Lower leg skin (tissue), 4 donors: ENCODE results near the gene KCNT2. TPM values are rescaled to one million over a fixed set of nuclear protein-coding genes. Genes with fewer than 3 reads are reported as not detected.
"Not testable (repeated sequence)": the region's sequence is repeated elsewhere in the genome, so short reads cannot be mapped to it uniquely, and the experiment has no call there.

Experiments used
- DNase-seq, 2 donors: peaks; one replicate each; pipeline ENCODE4 v3.0.0-alpha.2; 2019; ENCODE audit warnings: low spot score in 2 of 2
- H3K4me3 ChIP-seq: fragments of 200-600 bp; sonication (generic); 2 replicates; pipeline ENCODE4 v1.5.1; 2017; ENCODE audit warnings: mild to moderate bottlenecking, low read depth; ENCODE audit not compliant: poor library complexity, severe bottlenecking
- POLR2A ChIP-seq, 2 donors: fragments of 450-650 bp; IDR thresholded peaks; one replicate each; pipeline ENCODE4 v1.6.1; 2016 to 2017; ENCODE audit warnings: antibody characterized with exemption in 2 of 2, mild to moderate bottlenecking in 1 of 2, moderate library complexity in 1 of 2
- WGBS, 2 donors: methylation state at CpG; one replicate each; pipeline ENCODE4 v1.1.5; 2018; 5-methylcytosine and 5-hydroxymethylcytosine counted together
- intact Hi-C: fragments of 100-400 bp; cut with DNase I; formaldehyde crosslinking; loops from one replicate; pipeline ENCODE4 v1.15.0; 2023; ENCODE audit warnings: low total_unique reads
- total RNA-seq, 4 donors: library from RNA; depleted of rRNA; stranded (reverse); fragments of >200 nt; gene quantifications; one replicate each; pipeline ENCODE4 v1.1.0, GENCODE V29; 2016
- TF ChIP-seq, protein P1 (sequence below), 3 donors: fragments of 450-650 bp; IDR thresholded peaks; one replicate each; pipeline ENCODE4 v1.5.1; 2016; ENCODE audit warnings: antibody characterized with exemption in 3 of 3, mild to moderate bottlenecking in 3 of 3, moderate library complexity in 2 of 3

The KCNT2 gene
- total RNA-seq, 4 donors from 2014 or later, result 0.34 to 0.97 (median 0.79) TPM

- DNase-seq, result no peak
- H3K4me3 ChIP-seq, result no peak overlapping the region
- intact Hi-C loops, result loop anchor here (10.0 kb wide), 1 partner anchor 506 kb away; no protein-coding TSS in a partner anchor
- WGBS, 2 donors, result 76 to 78% methylated on average over 12 of the region's 12 CpGs
- TF ChIP-seq, protein P1, sequence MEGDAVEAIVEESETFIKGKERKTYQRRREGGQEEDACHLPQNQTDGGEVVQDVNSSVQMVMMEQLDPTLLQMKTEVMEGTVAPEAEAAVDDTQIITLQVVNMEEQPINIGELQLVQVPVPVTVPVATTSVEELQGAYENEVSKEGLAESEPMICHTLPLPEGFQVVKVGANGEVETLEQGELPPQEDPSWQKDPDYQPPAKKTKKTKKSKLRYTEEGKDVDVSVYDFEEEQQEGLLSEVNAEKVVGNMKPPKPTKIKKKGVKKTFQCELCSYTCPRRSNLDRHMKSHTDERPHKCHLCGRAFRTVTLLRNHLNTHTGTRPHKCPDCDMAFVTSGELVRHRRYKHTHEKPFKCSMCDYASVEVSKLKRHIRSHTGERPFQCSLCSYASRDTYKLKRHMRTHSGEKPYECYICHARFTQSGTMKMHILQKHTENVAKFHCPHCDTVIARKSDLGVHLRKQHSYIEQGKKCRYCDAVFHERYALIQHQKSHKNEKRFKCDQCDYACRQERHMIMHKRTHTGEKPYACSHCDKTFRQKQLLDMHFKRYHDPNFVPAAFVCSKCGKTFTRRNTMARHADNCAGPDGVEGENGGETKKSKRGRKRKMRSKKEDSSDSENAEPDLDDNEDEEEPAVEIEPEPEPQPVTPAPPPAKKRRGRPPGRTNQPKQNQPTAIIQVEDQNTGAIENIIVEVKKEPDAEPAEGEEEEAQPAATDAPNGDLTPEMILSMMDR (IDR thresholded peaks at IDR 0.05), result no peak
- TF ChIP-seq POLR2A (IDR thresholded peaks at IDR 0.05), result no peak
Observed at GRCh38 chr1:196650403-196650802, 42.2 kb upstream of the KCNT2 start.

DNA sequence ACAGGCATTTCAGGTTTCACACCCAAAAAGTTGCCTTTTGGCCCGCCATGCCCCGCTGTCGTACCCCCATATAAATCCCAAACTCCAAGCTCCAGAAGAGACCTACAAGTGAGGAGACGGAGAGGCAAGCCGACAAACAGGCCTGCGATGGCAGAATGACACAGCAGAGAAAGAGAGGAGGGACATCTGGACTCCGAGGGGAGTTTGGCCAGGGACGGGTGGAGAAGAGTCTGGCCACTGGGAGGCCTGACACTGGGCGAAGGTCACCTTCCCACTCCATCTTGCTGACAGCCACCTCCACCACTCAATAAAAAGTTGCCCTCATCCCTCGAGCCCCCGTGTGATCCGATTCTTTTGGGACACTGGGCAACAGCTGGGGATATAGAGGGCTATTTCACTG lies 41.8 kb upstream of the KCNT2 start:
- intact Hi-C loops, result loop anchor here (10.0 kb wide), 1 partner anchor 505 kb away; no protein-coding TSS in a partner anchor
- DNase-seq, result no peak
- H3K4me3 ChIP-seq, result no peak overlapping the region
- WGBS, 2 donors, result 86 to 94% methylated on average over 12 of the region's 12 CpGs
- TF ChIP-seq, protein P1 (IDR thresholded peaks at IDR 0.05), result no peak
- no peak for TF ChIP-seq POLR2A (IDR thresholded peaks at IDR 0.05)

GRCh38 chr1:196640976-196641375 lies 32.7 kb upstream of the KCNT2 start:
- TF ChIP-seq, protein P1 (IDR thresholded peaks at IDR 0.05), result no peak
- TF ChIP-seq POLR2A (IDR thresholded peaks at IDR 0.05), result no peak

GRCh38 chr1:196639291-196639690 lies 31.1 kb upstream of the KCNT2 start:
- 60 to 92% methylated on average over 5 of the region's 5 CpGs for WGBS, 2 donors
- DNase-seq, H3K4me3 ChIP-seq, intact Hi-C loops: not testable (repeated sequence)

More at GRCh38 chr1:196640976-196641375, 32.7 kb upstream of the KCNT2 start:
- no peak overlapping the region for H3K4me3 ChIP-seq
- no peak for DNase-seq
- intact Hi-C loops, result no loop called here
- WGBS, 2 donors, result 81 to 83% methylated on average over 1 of the region's 1 CpG

DNA sequence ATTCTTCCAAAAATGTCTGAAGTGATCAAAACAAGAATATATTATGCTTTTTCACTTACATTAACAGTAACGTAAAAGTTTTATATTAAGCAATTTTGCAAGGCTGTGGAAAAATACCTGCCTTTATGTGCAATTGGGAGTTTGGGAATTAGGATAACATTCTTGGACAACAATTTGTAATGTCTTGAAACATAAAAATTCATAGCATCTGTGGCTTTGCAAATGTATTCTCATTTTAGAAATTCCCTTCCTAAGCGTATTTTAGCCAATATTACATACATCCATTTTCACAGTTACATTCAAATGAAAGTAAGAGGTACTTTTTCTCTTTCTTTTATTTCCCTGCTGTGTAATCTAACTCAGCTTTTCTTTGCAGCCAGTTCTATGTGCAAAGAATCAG lies 30.2 kb upstream of the KCNT2 start:
- DNase-seq, result no peak
- TF ChIP-seq, protein P1 (IDR thresholded peaks at IDR 0.05), result no peak
- no peak for TF ChIP-seq POLR2A (IDR thresholded peaks at IDR 0.05)
- intact Hi-C loops, result no loop called here
- 90 to 97% methylated on average over 2 of the region's 2 CpGs for WGBS, 2 donors
- H3K4me3 ChIP-seq, result no peak overlapping the region

DNA sequence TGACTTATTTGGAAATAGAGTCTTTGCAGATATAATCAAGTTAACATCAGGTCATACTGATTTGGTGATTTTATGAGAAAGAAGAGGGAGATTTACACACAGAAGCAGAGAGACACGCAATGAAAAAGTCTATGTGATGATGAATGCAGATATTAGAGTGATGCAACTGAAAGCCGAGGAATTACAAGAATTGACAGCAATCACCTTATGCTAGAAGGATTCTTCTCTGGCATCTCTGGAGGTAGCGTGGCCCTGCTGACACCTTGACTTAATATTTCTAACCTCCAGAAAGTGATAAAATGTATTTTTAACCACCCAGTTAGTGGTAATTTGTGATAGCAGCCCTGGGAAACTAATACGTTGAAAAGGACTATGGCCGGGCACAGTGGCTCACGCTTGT lies 29.4 kb upstream of the KCNT2 start:
- intact Hi-C loops, result no loop called here
- no peak overlapping the region for H3K4me3 ChIP-seq
- no peak for DNase-seq
- no peak for TF ChIP-seq POLR2A (IDR thresholded peaks at IDR 0.05)
- TF ChIP-seq, protein P1 (IDR thresholded peaks at IDR 0.05), result no peak
- WGBS, 2 donors, result 90 to 94% methylated on average over 6 of the region's 6 CpGs
